H1 (cell line): ENCODE data around the gene KRTAP5-4.

Source experiments
- CEBPB ChIP-seq: IDR thresholded peaks from 2 replicates; pipeline ENCODE4 v1.6.1; 2012; ENCODE audit warnings: low read depth, low read length
- CTCF ChIP-seq, 3 experiments: IDR thresholded peaks; 1 replicate in 2 of 3; 2 replicates in 1 of 3; pipeline versions ENCODE4 v1.5.1 to v1.6.1; 2011; ENCODE audit warnings: low read length in 3 of 3, mild to moderate bottlenecking in 3 of 3, inconsistent platforms in 2 of 3, low read depth in 1 of 3, moderate library complexity in 1 of 3; ENCODE audit not compliant: insufficient read depth in 1 of 3; ENCODE audit errors: control extremely low read depth in 1 of 3
- EZH2 ChIP-seq: fragments of 200-600 bp; sonication (generic); IDR thresholded peaks from 2 replicates; pipeline ENCODE4 v1.7.1; 2012; ENCODE audit warnings: low read depth, mild to moderate bottlenecking, moderate library complexity, low read length, inconsistent platforms; ENCODE audit not compliant: severe bottlenecking
- JUND ChIP-seq: IDR thresholded peaks from 2 replicates; pipeline ENCODE4 v1.6.1; 2011; ENCODE audit warnings: mild to moderate bottlenecking, improper control_type of control experiment, low read length
- TCF12 ChIP-seq: IDR thresholded peaks from 2 replicates; pipeline ENCODE4 v1.6.1; 2011; ENCODE audit warnings: low read depth, mild to moderate bottlenecking, low read length

GRCh38 chr11:1655168-1656060 lies 33.5 kb upstream of the KRTAP5-4 start:
- TF ChIP-seq CTCF (IDR thresholded peaks at IDR 0.05; ENCODE audit: control extremely low read depth in 1 of 3, insufficient read depth in 1 of 3, low read depth in 1 of 3, low read length in 3 of 3) (no peak), EZH2 (no peak), JUND (no peak), CEBPB (no peak), TCF12 (no peak)
